Epithelial cell of prostate (primary cell): ENCODE data around the gene ANKS1B.
"Not testable (repeated sequence)": the region's sequence is repeated elsewhere in the genome, so short reads cannot be mapped to it uniquely, and the experiment has no call there.

ENCODE experiments used
- DNase-seq: peaks from one replicate; pipeline ENCODE4 v3.0.0-alpha.2; 2011; ENCODE audit warnings: low read depth, low spot score
- H3K27ac ChIP-seq: fragments of 450-650 bp; 2 replicates; pipeline ENCODE4 v1.5.1; 2017; ENCODE audit warnings: mild to moderate bottlenecking

The ANKS1B gene

GRCh38 chr12:99769396-99769980 lies 215.2 kb downstream of the ANKS1B start:
- no peak for DNase-seq
- no peak overlapping the region for H3K27ac ChIP-seq

- no peak for DNase-seq
- H3K27ac ChIP-seq, result no peak overlapping the region
These were observed 216.0 kb downstream of the ANKS1B start for GRCh38 chr12:99768758-99769157.

DNA sequence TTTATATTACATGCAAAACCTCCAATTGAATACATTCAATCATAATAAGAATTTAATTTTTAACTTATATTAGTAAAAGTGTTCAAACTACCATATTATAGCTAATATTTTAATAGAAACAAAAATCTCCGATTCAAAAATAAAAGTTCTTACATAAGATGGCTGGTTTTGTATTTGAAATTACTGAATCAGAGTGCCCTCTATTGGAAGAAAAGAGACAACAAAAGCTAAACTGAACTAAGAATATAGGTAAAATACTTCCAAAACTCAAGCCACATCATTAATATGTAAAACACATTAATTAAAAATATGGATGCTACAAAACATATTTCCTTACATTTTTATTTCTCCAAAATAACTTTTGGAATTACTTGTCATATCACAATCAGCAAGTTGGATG lies 216.9 kb downstream of the ANKS1B start:
- DNase-seq, result no peak
- no peak overlapping the region for H3K27ac ChIP-seq

- H3K27ac ChIP-seq, result no peak overlapping the region
- peak; percentile 16 for DNase-seq
These were observed 218.3 kb downstream of the ANKS1B start for GRCh38 chr12:99766408-99766807.

GRCh38 chr12:99765469-99766114 lies 219.1 kb downstream of the ANKS1B start:
- no peak overlapping the region for H3K27ac ChIP-seq
- no peak for DNase-seq

- no peak overlapping the region for H3K27ac ChIP-seq
- DNase-seq, result no peak
These were observed 225.3 kb downstream of the ANKS1B start for GRCh38 chr12:99759444-99759843.

DNA sequence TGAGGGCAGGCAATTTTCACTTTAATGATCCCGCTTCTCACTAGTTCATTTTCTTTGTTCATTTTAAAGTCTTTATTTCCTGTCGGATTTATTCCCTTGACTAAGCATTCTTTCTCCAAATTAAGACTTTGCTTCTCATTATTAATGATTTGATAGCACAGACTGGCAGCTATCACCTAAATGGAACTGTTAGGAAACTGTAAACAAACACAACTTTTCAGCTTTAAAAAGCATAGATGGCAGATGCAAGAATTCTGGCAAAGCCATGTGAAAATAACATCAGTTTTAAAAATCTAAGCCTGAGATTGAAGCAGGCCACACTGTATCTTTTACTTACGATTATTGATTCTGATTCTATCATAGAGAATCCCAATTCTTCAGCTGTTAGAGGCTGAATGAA lies 225.7 kb downstream of the ANKS1B start:
- no peak overlapping the region for H3K27ac ChIP-seq
- DNase-seq, result no peak

GRCh38 chr12:99752740-99753139 lies 232.0 kb downstream of the ANKS1B start:
- no peak overlapping the region for H3K27ac ChIP-seq
- DNase-seq, result peak; percentile 31

DNA sequence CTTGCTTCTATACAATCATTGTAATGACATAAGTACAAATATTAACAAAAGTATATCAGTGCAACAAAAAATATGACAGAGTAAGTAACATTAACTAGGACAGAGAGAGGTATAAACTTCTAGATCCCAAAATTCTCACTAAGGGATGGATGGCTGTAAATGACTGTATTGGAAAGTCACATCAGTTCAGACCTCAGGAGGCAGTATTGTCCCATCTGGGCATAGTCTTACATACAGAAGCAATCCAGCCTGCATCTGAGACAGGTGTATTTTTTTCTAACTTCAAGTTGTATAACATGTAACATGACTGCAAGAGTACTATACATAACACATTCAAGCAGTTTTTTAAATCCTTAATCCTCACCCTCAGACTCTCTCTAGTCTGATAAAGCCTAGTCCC lies 238.2 kb downstream of the ANKS1B start:
- DNase-seq, result no peak
- H3K27ac ChIP-seq, result no peak overlapping the region

DNA sequence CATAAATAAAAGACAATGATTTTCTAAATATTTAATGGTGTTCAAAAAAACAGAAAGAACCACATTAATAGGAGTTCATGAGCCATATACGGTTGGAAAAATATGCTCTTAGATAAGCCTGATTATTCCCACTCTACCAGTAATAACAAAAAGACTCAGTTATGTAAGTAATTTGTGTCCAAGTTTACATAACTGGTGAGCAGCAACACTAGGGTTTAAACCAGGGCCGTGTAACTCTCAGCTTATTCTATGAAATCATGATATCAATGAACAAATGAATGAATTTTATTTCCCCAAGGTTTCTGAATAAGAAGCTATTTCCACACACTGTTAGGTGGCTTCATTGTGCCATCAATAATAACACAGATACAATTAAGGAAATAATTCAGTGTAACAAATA lies 238.8 kb downstream of the ANKS1B start:
- DNase-seq, result no peak
- no peak overlapping the region for H3K27ac ChIP-seq

- H3K27ac ChIP-seq, result no peak overlapping the region
- DNase-seq, result no peak
These were observed 239.6 kb downstream of the ANKS1B start for GRCh38 chr12:99745121-99745520.

GRCh38 chr12:99736760-99737269 lies 247.9 kb downstream of the ANKS1B start:
- no peak overlapping the region for H3K27ac ChIP-seq
- no peak for DNase-seq

DNA sequence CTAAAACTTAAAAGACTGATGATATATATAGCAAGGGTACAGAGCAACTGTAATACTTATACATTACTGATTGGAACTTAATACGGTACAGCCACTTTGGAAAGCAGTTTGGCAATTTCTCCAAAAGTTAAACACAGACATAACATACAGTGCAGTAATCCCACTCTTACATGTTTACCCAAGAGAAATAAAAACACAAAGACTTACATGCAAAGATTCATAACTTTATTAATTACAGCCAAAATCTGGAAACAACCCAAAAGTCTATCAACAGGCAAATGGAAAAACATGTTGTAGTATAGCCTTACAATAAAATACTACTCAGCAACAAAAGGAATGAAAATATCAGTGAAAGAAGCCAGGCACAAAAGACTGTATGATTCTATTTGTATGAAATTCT lies 252.6 kb downstream of the ANKS1B start:
- no peak overlapping the region for H3K27ac ChIP-seq
- no peak for DNase-seq

DNA sequence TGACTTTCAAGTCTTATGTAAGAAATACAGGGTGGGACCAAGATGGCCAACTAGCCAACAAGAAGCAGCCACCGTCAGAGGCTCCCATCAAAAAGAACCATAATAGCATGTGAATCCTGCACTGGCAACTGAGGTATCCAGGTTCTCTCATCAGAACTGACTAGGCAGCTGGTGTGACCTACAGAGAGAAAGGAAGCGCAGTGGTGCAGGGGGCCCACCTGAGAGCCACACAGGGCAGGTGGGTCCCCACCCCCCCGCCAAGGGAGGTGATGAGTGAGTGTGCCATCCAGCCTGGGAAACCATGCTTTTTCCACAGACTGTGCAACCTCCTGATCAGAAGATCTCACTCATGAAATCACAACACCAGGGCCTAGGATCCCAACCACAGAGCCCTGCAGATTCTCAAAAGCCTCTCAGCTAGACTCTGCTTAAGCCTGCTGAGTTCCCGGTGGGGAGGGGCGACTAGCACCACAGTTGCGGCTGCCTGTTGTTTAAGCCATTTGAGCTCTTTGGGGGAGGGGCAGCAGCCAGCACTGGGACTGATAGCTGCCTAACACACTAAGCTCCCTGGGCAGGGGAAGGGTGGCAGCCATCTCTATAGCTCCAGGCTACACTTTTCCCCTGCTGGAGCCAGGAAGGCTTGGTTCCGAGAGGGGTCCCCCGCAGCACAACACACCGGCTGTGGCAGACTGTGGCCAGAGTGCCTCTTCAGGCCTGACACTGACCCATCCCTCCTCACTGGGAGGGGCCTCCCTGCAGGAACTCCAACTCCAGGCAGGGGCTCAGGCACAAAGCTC lies 261.8 kb downstream of the ANKS1B start:
- no peak overlapping the region for H3K27ac ChIP-seq
- no peak for DNase-seq

GRCh38 chr12:99721715-99722275 lies 262.9 kb downstream of the ANKS1B start:
- DNase-seq, result no peak
- H3K27ac ChIP-seq, result no peak overlapping the region

- H3K27ac ChIP-seq, DNase-seq: not testable (repeated sequence)
These were observed 264.7 kb downstream of the ANKS1B start for GRCh38 chr12:99720083-99720465.

GRCh38 chr12:99719411-99720082 lies 265.2 kb downstream of the ANKS1B start:
- not testable (repeated sequence) for H3K27ac ChIP-seq, DNase-seq

DNA sequence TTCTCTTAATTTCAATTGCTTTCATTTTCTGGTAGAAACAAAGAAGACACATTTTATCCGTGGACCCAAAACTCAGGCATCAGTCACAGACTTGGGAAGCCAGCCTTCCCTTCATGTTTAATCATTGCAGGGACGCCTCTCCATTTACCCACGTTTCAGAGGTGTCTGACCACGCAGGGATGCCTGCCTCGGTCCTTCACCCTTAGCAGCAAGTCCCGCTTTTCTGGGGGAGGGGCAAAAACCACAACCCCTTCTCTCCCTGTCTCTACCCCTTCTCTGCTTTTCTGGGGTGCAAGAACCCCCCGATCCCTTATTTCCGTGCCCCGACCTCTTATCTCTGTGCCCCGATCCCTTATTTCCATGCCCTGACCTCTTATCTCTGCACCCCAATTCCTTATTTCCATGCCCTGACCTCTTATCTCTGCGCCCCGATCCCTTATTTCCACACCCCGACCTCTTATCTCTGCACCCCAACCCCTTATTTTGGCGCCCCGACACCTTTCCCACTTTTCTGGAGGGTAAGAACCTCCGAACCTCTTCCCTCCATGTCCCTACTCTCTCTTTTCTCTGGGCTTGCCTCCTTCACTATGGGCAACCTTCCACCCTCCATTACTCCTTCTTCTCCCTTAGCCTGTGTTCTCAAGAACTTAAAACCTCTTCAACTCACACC lies 268.8 kb downstream of the ANKS1B start:
- not testable (repeated sequence) for DNase-seq

DNA sequence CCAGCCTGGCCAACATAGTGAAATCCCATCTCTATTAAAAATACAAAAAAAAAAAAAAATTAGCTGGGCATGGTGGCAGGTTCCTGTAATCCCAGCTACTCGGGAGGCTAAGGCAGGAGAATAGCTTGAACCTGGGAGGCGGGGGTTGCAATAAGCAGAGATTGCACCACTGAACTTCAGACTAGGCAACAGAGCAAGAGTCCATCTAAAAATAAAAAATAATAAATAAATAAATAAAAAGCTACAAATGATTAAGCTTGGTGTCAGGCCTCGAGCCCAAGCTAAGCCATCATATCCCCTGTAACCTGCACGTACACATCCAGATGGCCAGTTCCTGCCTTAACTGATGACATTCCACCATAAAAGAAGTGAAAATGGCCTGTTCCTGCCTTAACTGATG lies 269.8 kb downstream of the ANKS1B start:
- not testable (repeated sequence) for DNase-seq, H3K27ac ChIP-seq

More for the DNA sequence above, 268.8 kb downstream of the ANKS1B start:
- not testable (repeated sequence) for H3K27ac ChIP-seq
